A204.1 (cell line): ENCODE results near the gene ISM1.

Source experiments
- FAIRE-seq: peaks from 2 replicates; lab custom pipeline; 2012; peaks lifted over from hg19 to GRCh38; lab: Jason Lieb, UNC

The ISM1 gene

GRCh38 chr20:13348311-13349234 lies 127.5 kb downstream of the ISM1 start:
- FAIRE-seq: no peak

GRCh38 chr20:13349235-13349604 lies 128.1 kb downstream of the ISM1 start:
- no peak for FAIRE-seq
